Keratinocyte (primary cell): ENCODE measurements around the gene VANGL1. TPM values are rescaled to one million over a fixed set of nuclear protein-coding genes. Genes with fewer than 3 reads are reported as not detected.

Experiments used
- DNase-seq: peaks from one replicate; pipeline ENCODE4 v3.0.0-alpha.2; 2011; ENCODE audit warnings: low read depth, missing footprints, low spot score
- FAIRE-seq: peaks from 2 replicates; lab custom pipeline; 2011; peaks lifted over from hg19 to GRCh38; lab: Jason Lieb, UNC
- H2AFZ ChIP-seq: 2 replicates; pipeline ENCODE4 v1.6.0; 2012; ENCODE audit warnings: low read length, control low read depth, inconsistent platforms; ENCODE audit not compliant: control insufficient read depth
- H3K27ac ChIP-seq: 2 replicates; pipeline ENCODE4 v1.5.1; 2011; ENCODE audit warnings: low read length; ENCODE audit not compliant: control insufficient read depth, insufficient read depth
- H3K27me3 ChIP-seq: 3 replicates; pipeline ENCODE4 v1.6.0; 2011; ENCODE audit warnings: low read length; ENCODE audit not compliant: control insufficient read depth, insufficient read depth; ENCODE audit errors: extremely low read depth
- H3K36me3 ChIP-seq, 2 experiments: 2 replicates in 1 of 2; 3 replicates in 1 of 2; pipeline ENCODE4 v1.5.1; 2011; ENCODE audit warnings: low read length in 2 of 2, mild to moderate bottlenecking in 1 of 2; ENCODE audit not compliant: control insufficient read depth in 2 of 2, insufficient read depth in 2 of 2; ENCODE audit errors: extremely low read depth in 1 of 2
- H3K4me1 ChIP-seq: 3 replicates; pipeline ENCODE4 v1.5.1; 2011; ENCODE audit warnings: low read length; ENCODE audit not compliant: control insufficient read depth, insufficient read depth; ENCODE audit errors: extremely low read depth
- H3K4me2 ChIP-seq: 3 replicates; pipeline ENCODE4 v1.6.0; 2011; ENCODE audit warnings: low read depth, low read length; ENCODE audit not compliant: control insufficient read depth, insufficient read depth; ENCODE audit errors: extremely low read depth
- H3K4me3 ChIP-seq, 3 experiments: fragments of 200-600 bp in 1 of 3; sonication (generic) in 1 of 3; 2 replicates in 2 of 3; 3 replicates in 1 of 3; pipeline ENCODE4 v1.5.1; 2011 to 2016; ENCODE audit warnings: low read length in 3 of 3, mild to moderate bottlenecking in 3 of 3, control low read depth in 2 of 3, inconsistent platforms in 1 of 3, low read depth in 1 of 3, mixed read lengths in 1 of 3, mixed run types in 1 of 3, moderate library complexity in 1 of 3; ENCODE audit not compliant: control insufficient read depth in 2 of 3, insufficient read depth in 2 of 3; ENCODE audit errors: extremely low read depth in 1 of 3
- H3K79me2 ChIP-seq: 2 replicates; pipeline ENCODE4 v1.6.0; 2012; ENCODE audit warnings: low read length; ENCODE audit not compliant: control insufficient read depth, insufficient read depth
- H3K9ac ChIP-seq: 3 replicates; pipeline ENCODE4 v1.6.0; 2011; ENCODE audit warnings: low read length; ENCODE audit not compliant: control insufficient read depth, insufficient read depth; ENCODE audit errors: extremely low read depth
- H3K9me1 ChIP-seq: 3 replicates; pipeline ENCODE4 v1.6.0; 2011; ENCODE audit warnings: low read length; ENCODE audit not compliant: control insufficient read depth, insufficient read depth; ENCODE audit errors: extremely low read depth
- H3K9me3 ChIP-seq: 2 replicates; pipeline ENCODE4 v1.5.1; 2012; ENCODE audit warnings: low read depth, low read length; ENCODE audit not compliant: control insufficient read depth
- H4K20me1 ChIP-seq: 3 replicates; pipeline ENCODE4 v1.6.0; 2011; ENCODE audit warnings: low read length; ENCODE audit not compliant: control insufficient read depth, insufficient read depth; ENCODE audit errors: extremely low read depth
- CTCF ChIP-seq, 3 experiments: IDR thresholded peaks in 1 of 3; conservative IDR thresholded peaks in 1 of 3; optimal IDR thresholded peaks in 1 of 3; 2 replicates in 2 of 3; 3 replicates in 1 of 3; pipeline versions ENCODE3 to v1.5.1; 2011; ENCODE audit warnings: low read length in 3 of 3, mild to moderate bottlenecking in 3 of 3, moderate library complexity in 2 of 3, control low read depth in 1 of 3, inconsistent platforms in 1 of 3; ENCODE audit not compliant: insufficient read depth in 2 of 3; ENCODE audit errors: extremely low read depth in 1 of 3
- EZH2 ChIP-seq: IDR thresholded peaks from one replicate; pipeline ENCODE4 v1.6.1; 2012; ENCODE audit warnings: inconsistent platforms, mild to moderate bottlenecking, low read length, moderate library complexity
- dilution Hi-C: fragments of 300-500 bp; cut with MboI; formaldehyde crosslinking; loops from one replicate; pipeline ENCODE4 v1.7.0; 2020; ENCODE audit warnings: low sequenced_read_pairs; ENCODE audit not compliant: extremely low pct_ligation_motif_present
- polyA plus RNA-seq, 5 experiments: library from polyadenylated mRNA; depleted of rRNA in 3 of 5; stranded (reverse) in 3 of 5; stranded (forward) in 1 of 5; unstranded in 1 of 5; fragments of >200 nt; gene quantifications; 1 replicate in 1 of 5; 2 replicates in 3 of 5; 3 replicates in 1 of 5; pipeline versions ENCODE4 v1.2.1 to v1.2.3, GENCODE V29; 2011 to 2012; ENCODE audit warnings: missing spikeins in 2 of 5, low read depth in 1 of 5, low replicate concordance in 1 of 5

The VANGL1 gene
- polyA plus RNA-seq, 1 donor (not counting 4 experiments of a cell fraction or from before 2014, with no cell fraction given), result 22.4 TPM

GRCh38 chr1:115692224-115692623, 50.5 kb downstream of the VANGL1 start:
- Histone ChIP-seq H3K9me3 (no peaks in the 10 kb centered on the region), H3K36me3 (peaks cover 11 to 16% of the 10 kb centered on the region in 2 experiments), H3K27me3 (no peaks in the 10 kb centered on the region), H3K27ac (no peak overlapping the region), H4K20me1 (no peaks in the 10 kb centered on the region), H3K9ac (no peak overlapping the region), H2AFZ (no peak overlapping the region), H3K4me1 (no peaks in the 10 kb centered on the region), H3K9me1 (no peaks in the 10 kb centered on the region), H3K79me2 (no peaks in the 10 kb centered on the region), H3K4me2 (no peak overlapping the region), H3K4me3 (no peak overlapping the region)
- dilution Hi-C loops, result no loop called here
- DNase-seq, result no peak
- TF ChIP-seq CTCF (optimal IDR thresholded peaks at IDR 0.05 in 1 of 3, IDR thresholded peaks at IDR 0.05 in 1 of 3, conservative IDR thresholded peaks at IDR 0.05 in 1 of 3; ENCODE audit: extremely low read depth in 1 of 3, insufficient read depth in 2 of 3, low read length in 3 of 3) (no peak), EZH2 (no peak)
- FAIRE-seq, result no peak

- H3K36me3 ChIP-seq, result peaks cover 11 to 16% of the 10 kb centered on the region in 2 experiments
- no peaks in the 10 kb centered on the region for H3K9me3 ChIP-seq
- no peak for TF ChIP-seq EZH2
- no peak for TF ChIP-seq CTCF (optimal IDR thresholded peaks at IDR 0.05 in 1 of 3, IDR thresholded peaks at IDR 0.05 in 1 of 3, conservative IDR thresholded peaks at IDR 0.05 in 1 of 3; ENCODE audit: extremely low read depth in 1 of 3, insufficient read depth in 2 of 3, low read length in 3 of 3)
- DNase-seq (no peak), FAIRE-seq (peak; percentile 5)
- H3K9ac ChIP-seq, result no peak overlapping the region
- dilution Hi-C loops, result no loop called here
- H3K4me2 ChIP-seq, result no peak overlapping the region
- no peaks in the 10 kb centered on the region for H3K9me1 ChIP-seq
- no peak overlapping the region for H3K27ac ChIP-seq
- no peaks in the 10 kb centered on the region for H3K27me3 ChIP-seq
- no peaks in the 10 kb centered on the region for H4K20me1 ChIP-seq
- H3K4me1 ChIP-seq, result no peaks in the 10 kb centered on the region
- no peaks in the 10 kb centered on the region for H3K79me2 ChIP-seq
- no peak overlapping the region for H2AFZ ChIP-seq
- no peak overlapping the region for H3K4me3 ChIP-seq
Measured at GRCh38 chr1:115694805-115695204, 53.0 kb downstream of the VANGL1 start.
